ENCODE data around the gene BLOC1S6.
A peak's percentile ranks its signal among the peaks of the same experiment; 100 is the strongest.
"Not testable (repeated sequence)": the region's sequence is repeated elsewhere in the genome, so short reads cannot be mapped to it uniquely, and the experiment has no call there.

The BLOC1S6 gene

DNA sequence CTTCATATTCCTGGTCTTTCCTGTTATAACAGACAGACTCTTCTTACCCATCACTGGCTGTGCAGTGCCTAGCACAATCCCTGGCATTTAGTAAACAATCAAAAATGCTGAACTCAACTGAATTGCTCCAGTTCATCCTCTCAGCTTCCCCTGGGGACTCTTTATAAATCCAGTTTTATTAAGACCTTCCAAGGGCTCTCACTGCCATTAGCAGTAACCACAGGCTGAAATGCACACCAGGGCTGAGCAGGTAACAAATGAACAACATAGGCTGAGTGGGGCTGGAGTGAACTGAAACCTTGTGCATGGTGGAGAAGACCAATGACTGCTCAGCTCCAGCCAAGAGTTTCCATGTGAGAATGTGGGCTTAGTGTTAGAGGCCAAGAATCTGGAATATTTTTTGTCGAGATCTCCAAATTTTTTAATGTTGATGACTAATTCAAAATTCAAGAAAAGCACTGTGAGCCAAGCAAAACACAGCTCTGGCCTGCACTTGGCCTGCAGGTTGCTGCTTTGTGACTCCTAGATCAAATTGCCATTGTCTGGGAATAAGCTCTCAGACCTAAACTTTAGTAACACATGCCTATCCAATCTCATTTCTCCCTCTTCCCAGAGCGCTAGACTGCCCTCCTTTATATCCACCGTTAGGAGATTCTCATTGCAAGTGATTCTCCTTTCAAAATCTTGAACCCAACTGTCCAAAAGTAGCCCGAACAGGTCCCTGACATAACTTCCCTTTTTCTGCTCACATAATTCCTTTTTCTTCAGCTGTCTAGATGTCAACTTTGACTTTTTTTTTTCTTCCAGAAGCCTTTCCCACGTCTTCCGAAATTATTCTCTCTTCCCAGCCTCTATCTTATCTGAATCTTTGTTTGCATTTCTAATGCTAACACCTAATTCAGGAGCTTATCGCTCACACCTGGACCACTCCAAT lies 55.1 kb downstream of the BLOC1S6 start:
- Mint-ChIP-seq H3K9me3 (no peaks in the 10 kb centered on the region), H3K4me3 (no peak overlapping the region), H3K27ac (peak overlapping the region; percentile 58), H3K27me3 (no peaks in the 10 kb centered on the region), H3K36me3 (ENCODE audit: low read depth) (peaks cover 37% of the 10 kb centered on the region), H3K4me1 (peaks cover 91% of the 10 kb centered on the region)
- ATAC-seq (no peak), DNase-seq (no peak)

GRCh38 chr15:45644437-45644836 lies 57.3 kb downstream of the BLOC1S6 start:
- Mint-ChIP-seq H3K4me1 (peaks cover 79% of the 10 kb centered on the region), H3K9me3 (no peaks in the 10 kb centered on the region), H3K27me3 (no peaks in the 10 kb centered on the region), H3K36me3 (ENCODE audit: low read depth) (peaks cover 27% of the 10 kb centered on the region), H3K27ac (peak overlapping the region; percentile 45), H3K4me3 (peak overlapping the region; percentile 2)
- DNase-seq (no peak), ATAC-seq (peak; percentile 50)

GRCh38 chr15:45645026-45645980 lies 58.1 kb downstream of the BLOC1S6 start:
- H3K9me3 Mint-ChIP-seq: no peaks in the 10 kb centered on the region
- H3K27ac Mint-ChIP-seq: peak overlapping the region; percentile 45
- no peak for DNase-seq
- H3K36me3 Mint-ChIP-seq (ENCODE audit: low read depth): peaks cover 22% of the 10 kb centered on the region
- peak; percentile 38 for ATAC-seq
- H3K27me3 Mint-ChIP-seq: no peaks in the 10 kb centered on the region
- peak overlapping the region; percentile 36 for H3K4me3 Mint-ChIP-seq
- peaks cover 78% of the 10 kb centered on the region for H3K4me1 Mint-ChIP-seq

DNA sequence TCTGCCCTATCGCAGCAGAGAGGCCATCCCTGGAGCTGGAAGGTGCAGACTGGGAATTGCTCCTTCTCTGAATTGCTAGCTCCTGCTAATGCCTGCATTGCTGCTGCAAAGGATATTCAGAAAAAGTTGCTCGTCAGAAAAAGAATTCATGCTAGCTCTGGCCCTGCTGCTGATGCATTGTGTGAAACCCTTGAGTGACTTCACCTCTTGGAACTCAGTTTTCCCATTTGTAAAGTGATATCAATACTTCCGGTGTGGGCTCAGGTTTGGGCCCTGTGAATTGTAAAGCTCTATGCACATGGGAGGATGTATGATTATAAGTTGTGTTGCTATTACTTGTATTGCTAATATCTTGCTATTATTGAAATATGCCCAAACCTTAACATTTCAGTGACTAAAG lies 59.0 kb downstream of the BLOC1S6 start:
- H3K9me3 Mint-ChIP-seq: no peaks in the 10 kb centered on the region
- ATAC-seq (no peak), DNase-seq (no peak)
- peaks cover 25% of the 10 kb centered on the region for H3K36me3 Mint-ChIP-seq (ENCODE audit: low read depth)
- no peaks in the 10 kb centered on the region for H3K27me3 Mint-ChIP-seq
- H3K27ac Mint-ChIP-seq: no peak overlapping the region
- peaks cover 70% of the 10 kb centered on the region for H3K4me1 Mint-ChIP-seq
- H3K4me3 Mint-ChIP-seq: no peak overlapping the region

DNA sequence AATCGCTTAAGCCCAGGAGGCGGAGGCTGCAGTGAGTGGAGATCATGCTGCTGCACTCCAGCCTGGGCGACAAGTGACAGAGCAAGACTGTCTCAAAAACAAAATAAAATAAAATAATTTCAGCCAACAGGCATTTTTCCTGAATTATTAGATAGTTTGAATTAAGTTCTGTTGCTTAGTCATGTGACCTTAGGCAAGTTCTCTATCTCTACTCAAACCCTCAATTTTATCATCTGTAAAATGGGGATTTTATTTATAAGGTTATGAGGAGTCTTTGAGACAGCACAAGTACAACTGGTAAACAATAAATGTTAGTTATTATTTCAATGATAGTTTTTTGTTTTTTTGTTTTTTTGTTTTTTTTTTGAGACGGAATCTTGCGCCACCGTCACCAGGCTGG lies 60.6 kb downstream of the BLOC1S6 start:
- DNase-seq (no peak), ATAC-seq (no peak)
- H3K27ac Mint-ChIP-seq: no peak overlapping the region
- peaks cover 15% of the 10 kb centered on the region for H3K36me3 Mint-ChIP-seq (ENCODE audit: low read depth)
- H3K4me1 Mint-ChIP-seq: peaks cover 56% of the 10 kb centered on the region
- no peaks in the 10 kb centered on the region for H3K27me3 Mint-ChIP-seq
- no peaks in the 10 kb centered on the region for H3K9me3 Mint-ChIP-seq
- no peak overlapping the region for H3K4me3 Mint-ChIP-seq

GRCh38 chr15:45648521-45649200 lies 61.5 kb downstream of the BLOC1S6 start:
- H3K36me3 Mint-ChIP-seq (ENCODE audit: low read depth): peaks cover 14% of the 10 kb centered on the region
- H3K4me1 Mint-ChIP-seq: peaks cover 57% of the 10 kb centered on the region
- no peaks in the 10 kb centered on the region for H3K9me3 Mint-ChIP-seq
- peak overlapping the region; percentile 7 for H3K27ac Mint-ChIP-seq
- no peak overlapping the region for H3K4me3 Mint-ChIP-seq
- no peak for DNase-seq
- ATAC-seq: no peak
- no peaks in the 10 kb centered on the region for H3K27me3 Mint-ChIP-seq

DNA sequence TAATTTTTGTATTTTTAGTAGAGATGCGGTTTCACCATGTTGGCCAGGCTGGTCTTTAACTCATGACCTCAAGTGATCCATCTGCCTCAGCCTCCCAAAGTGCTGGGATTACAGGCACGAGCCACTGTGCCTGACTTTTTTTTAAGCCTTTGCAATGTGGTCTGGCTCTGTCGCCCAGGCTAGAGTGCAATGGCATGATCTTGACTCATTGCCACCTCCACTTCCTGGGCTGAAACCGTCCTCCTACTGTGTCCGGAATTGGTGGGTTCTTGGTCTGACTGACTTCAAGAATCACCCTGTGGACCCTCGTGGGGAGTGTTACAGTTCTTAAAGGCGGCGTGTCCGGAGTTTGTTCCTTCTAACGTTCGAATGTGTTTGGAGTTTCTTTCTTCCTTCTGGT lies 62.8 kb downstream of the BLOC1S6 start:
- peak; percentile 39 for ATAC-seq
- H3K4me3 Mint-ChIP-seq, H3K9me3 Mint-ChIP-seq, H3K27me3 Mint-ChIP-seq, DNase-seq: not testable (repeated sequence)
- peaks cover 14% of the 10 kb centered on the region for H3K36me3 Mint-ChIP-seq (ENCODE audit: low read depth)
- H3K27ac Mint-ChIP-seq: peak overlapping the region; percentile 68
- peaks cover 49% of the 10 kb centered on the region for H3K4me1 Mint-ChIP-seq

DNA sequence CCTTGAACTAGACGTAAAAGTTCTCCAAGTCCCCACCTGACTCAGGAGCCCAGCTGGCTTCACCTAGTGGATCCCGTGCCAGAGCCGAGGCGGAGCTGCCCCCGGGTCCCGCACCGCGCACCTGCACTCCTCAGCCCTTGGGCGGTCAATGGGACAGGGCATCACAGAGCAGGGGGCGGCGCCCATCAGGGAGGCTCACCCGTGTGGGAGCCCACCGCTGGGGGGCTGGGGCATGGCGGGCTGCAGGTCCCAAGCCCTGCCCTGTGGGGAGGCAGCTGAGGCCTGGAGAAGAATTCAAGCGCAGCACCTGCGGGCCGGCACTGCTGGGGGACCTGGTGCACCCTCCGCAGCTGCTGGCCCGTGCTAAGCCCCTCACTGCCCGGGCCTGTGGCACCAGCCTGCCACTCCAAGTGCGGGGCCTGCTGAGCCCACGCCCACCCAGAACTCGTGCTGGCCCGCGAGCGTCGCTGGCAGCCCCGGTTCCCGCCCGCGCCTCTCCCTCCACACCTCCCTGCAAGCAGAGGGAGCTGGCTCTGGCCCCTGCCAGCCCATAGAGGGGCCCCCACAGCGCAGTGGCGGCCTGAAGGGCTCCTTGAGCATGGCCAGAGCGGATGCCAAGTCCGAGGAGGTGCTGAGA lies 63.8 kb downstream of the BLOC1S6 start:
- Mint-ChIP-seq H3K27ac (no peak overlapping the region), H3K36me3 (ENCODE audit: low read depth) (peaks cover 14% of the 10 kb centered on the region), H3K4me1 (peaks cover 41% of the 10 kb centered on the region), H3K4me3 (no peak overlapping the region), H3K9me3 (no peaks in the 10 kb centered on the region), H3K27me3 (no peaks in the 10 kb centered on the region)
- ATAC-seq: no peak
- DNase-seq: no peak

DNA sequence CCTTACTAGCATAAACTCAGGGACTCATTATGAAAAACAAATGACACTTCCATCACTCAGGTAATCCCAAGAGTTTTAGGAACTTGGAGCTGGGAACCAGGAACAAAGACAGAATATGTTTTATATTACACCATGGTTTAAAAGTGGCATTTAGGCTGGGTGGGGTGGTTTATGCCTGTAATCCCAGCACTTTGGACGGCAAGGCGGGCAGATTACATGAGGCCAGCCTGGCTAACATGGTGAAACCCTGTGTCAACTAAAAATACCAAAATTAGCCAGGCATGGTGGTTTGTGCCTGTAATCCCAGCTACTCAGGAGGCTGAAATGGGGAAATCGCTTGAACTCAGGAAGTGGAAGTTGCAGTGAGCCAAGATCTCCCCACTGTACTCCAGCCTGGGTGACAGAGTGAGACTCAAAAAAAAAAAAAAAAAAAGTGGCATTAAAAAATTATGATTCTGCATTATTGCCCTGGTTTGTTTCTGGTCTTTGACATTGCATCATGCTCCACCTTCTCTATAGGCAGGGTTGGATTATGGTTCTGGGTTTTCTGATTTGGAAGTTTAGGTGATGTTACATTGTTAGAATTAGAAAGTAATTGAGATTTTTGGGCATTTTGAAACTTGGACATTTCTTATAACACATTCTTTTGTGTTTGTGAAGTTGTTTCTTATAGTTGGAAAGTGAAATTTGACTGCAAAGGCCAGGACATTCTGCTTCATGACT lies 66.7 kb downstream of the BLOC1S6 start:
- Mint-ChIP-seq H3K27ac (no peak overlapping the region), H3K36me3 (ENCODE audit: low read depth) (peaks cover 9% of the 10 kb centered on the region), H3K4me1 (peaks cover 34% of the 10 kb centered on the region), H3K9me3 (no peaks in the 10 kb centered on the region), H3K4me3 (no peak overlapping the region), H3K27me3 (no peaks in the 10 kb centered on the region)
- no peak for DNase-seq
- no peak for ATAC-seq

GRCh38 chr15:45654749-45655148 lies 67.6 kb downstream of the BLOC1S6 start:
- Mint-ChIP-seq H3K36me3 (ENCODE audit: low read depth) (peaks cover 12% of the 10 kb centered on the region), H3K4me1 (peaks cover 29% of the 10 kb centered on the region), H3K27me3 (no peaks in the 10 kb centered on the region), H3K4me3 (no peak overlapping the region), H3K27ac (no peak overlapping the region), H3K9me3 (no peaks in the 10 kb centered on the region)
- ATAC-seq (no peak), DNase-seq (no peak)

- H3K4me1 Mint-ChIP-seq: peaks cover 20% of the 10 kb centered on the region
These were observed 70.1 kb downstream of the BLOC1S6 start for GRCh38 chr15:45657254-45657653.

GRCh38 chr15:45657764-45658545 lies 70.8 kb downstream of the BLOC1S6 start:
- Mint-ChIP-seq H3K4me1 (peaks cover 20% of the 10 kb centered on the region), H3K27me3 (no peaks in the 10 kb centered on the region), H3K4me3 (no peak overlapping the region), H3K9me3 (no peaks in the 10 kb centered on the region), H3K36me3 (ENCODE audit: low read depth) (peaks cover 19% of the 10 kb centered on the region), H3K27ac (peak overlapping the region; percentile 40)
- ATAC-seq (no peak), DNase-seq (no peak)

More at GRCh38 chr15:45657254-45657653, 70.1 kb downstream of the BLOC1S6 start:
- Mint-ChIP-seq H3K9me3 (no peaks in the 10 kb centered on the region), H3K27ac (peak overlapping the region; percentile 40), H3K36me3 (ENCODE audit: low read depth) (peaks cover 17% of the 10 kb centered on the region), H3K27me3 (no peaks in the 10 kb centered on the region), H3K4me3 (no peak overlapping the region)
- DNase-seq: no peak
- no peak for ATAC-seq

All from activated naive CD8-positive, alpha-beta T cell treated with anti-CD3 and anti-CD28 coated beads, Interleukin-2, amount 50 U/mL, for 24 hours (primary cell).